Sciatic nerve (tissue), 2 donors: Measurements from ENCODE around the gene TMEM233. TPM values are rescaled to one million over a fixed set of nuclear protein-coding genes. Genes with fewer than 3 reads are reported as not detected.
A peak's percentile ranks its signal among the peaks of the same experiment; 100 is the strongest.

Source experiments
- ATAC-seq: fragments of 200-7000 bp; cut with Tn5 transposase; one replicate; pipeline ENCODE4 v1.9.1; 2020; ENCODE audit warnings: mild to moderate bottlenecking, moderate library complexity
- DNase-seq: peaks from one replicate; pipeline ENCODE4 v3.0.0-alpha.2; 2020; ENCODE audit warnings: low spot score
- intact Hi-C: fragments of 100-400 bp; cut with DNase I; formaldehyde crosslinking; loops from one replicate; pipeline ENCODE4 v1.14.2; 2022
- total RNA-seq: library from RNA; stranded (reverse); fragmentation: NEBNext Ultra II Directional; extraction: Animal tissue kit (Norgen Biotek cat#: 25700); gene quantifications from one replicate; pipeline ENCODE4 v1.2.1, GENCODE V29; 2021
- donor health status: DM: no; HTN: no; CAD: no.
- donor health status: DM: no; HTN: no; CAD: no.

The TMEM233 gene
- 0.53 TPM for total RNA-seq

- ATAC-seq (peak; percentile 45), DNase-seq (no peak)
- intact Hi-C loops = no loop called here
Measured at GRCh38 chr12:119593578-119594398, at the start of gene TMEM233. Gene TMEM233, plus strand, starts transcription at chr12:119593774. Its CDS starts 75 bp downstream, at chr12:119593849.

DNA sequence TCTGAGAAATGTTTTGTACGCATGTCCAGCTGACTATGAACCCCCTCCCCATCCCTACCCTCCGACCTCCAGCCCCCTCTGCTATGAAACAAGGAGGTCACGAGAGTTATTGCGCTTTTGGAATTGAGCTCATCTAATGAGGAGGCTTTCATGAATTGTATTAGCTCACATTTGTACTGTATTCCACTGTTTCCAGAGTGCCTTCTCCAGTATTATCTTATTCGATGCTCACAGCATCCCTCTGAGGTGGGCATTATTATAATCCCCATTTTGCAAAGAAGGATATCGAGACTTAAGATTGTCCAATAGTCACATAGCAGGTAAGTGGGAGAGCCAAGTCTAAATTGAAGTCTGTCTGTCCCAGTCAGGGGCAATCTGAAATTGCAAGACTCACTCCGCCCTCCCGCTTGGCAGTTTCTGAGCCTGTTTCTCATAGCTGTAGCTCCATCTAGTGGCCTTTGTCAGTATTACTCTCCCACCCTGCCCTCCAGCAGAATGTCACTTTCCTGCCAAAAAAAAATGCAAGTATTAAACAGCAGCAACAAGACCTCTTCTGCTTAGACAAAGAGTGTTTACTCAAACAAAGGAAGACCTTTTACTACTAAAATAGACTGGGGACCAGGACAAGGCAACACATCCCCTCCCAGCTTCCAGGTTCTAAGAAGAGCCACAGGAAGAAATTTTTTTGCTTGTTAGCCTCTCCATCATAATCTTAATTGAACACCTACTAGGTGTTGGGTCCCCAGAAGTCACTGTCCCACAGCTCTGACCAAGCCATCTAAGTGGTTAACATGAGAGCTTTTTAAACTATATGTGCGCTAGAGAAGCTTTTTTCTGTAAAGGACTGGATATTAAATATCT is 48.6 kb upstream of the TMEM233 start:
- ATAC-seq (peak; percentile 65), DNase-seq (peak; percentile 71)
- intact Hi-C loops = no loop called here

GRCh38 chr12:119546340-119546739 is 47.2 kb upstream of the TMEM233 start:
- intact Hi-C loops = no loop called here

GRCh38 chr12:119547001-119547400 is 46.6 kb upstream of the TMEM233 start:
- ATAC-seq = no peak
- intact Hi-C loops = no loop called here
- no peak for DNase-seq

More at GRCh38 chr12:119546340-119546739, 47.2 kb upstream of the TMEM233 start:
- no peak for ATAC-seq
- DNase-seq = no peak

- DNase-seq (no peak), ATAC-seq (no peak)
- intact Hi-C loops = no loop called here
Measured at GRCh38 chr12:119556854-119557253, 36.7 kb upstream of the TMEM233 start.

DNA sequence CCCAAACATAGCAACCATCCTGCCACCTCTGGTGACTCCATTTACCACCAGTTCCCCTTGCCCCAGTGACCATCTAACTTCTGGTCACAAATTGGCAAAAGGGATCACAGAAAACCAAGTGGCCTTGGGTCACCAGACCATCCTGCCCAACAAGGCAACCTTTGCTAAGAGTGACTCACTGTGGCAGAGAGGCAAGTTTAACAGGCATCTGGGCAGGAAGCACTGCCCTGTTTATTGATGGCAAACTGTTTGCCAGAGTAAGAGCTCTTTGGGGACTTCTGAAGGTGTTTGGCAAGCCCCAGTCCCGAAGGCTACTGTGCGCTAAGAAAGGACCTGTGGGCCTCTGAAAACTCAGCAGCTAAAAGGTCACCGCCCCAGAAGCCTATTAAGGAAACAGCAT is 28.2 kb upstream of the TMEM233 start:
- ATAC-seq (no peak), DNase-seq (no peak)
- intact Hi-C loops = no loop called here

GRCh38 chr12:119570771-119571170 is 22.8 kb upstream of the TMEM233 start:
- no peak for DNase-seq
- no peak for ATAC-seq
- intact Hi-C loops = no loop called here

DNA sequence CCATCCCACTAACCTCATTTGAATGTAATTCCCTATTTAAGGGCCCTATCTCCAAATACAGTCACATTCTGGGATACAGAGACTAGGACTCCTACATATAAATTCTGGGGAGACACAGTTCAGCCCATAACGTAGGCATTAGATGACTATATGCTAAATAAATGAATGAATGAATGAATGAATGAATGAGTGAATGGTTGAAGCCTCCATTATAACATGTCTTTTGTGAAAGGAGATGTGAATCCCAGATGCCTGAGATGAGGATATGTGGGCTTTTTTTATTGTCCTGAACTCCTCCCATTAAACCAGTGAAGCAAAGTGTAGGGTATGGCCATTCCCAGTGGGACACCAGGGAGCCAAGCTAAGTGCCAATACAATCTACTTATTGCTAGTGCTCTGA is 20.5 kb upstream of the TMEM233 start:
- intact Hi-C loops = no loop called here
- ATAC-seq (no peak), DNase-seq (no peak)

GRCh38 chr12:119574255-119574654 is 19.3 kb upstream of the TMEM233 start:
- DNase-seq (no peak), ATAC-seq (no peak)
- intact Hi-C loops = no loop called here

DNA sequence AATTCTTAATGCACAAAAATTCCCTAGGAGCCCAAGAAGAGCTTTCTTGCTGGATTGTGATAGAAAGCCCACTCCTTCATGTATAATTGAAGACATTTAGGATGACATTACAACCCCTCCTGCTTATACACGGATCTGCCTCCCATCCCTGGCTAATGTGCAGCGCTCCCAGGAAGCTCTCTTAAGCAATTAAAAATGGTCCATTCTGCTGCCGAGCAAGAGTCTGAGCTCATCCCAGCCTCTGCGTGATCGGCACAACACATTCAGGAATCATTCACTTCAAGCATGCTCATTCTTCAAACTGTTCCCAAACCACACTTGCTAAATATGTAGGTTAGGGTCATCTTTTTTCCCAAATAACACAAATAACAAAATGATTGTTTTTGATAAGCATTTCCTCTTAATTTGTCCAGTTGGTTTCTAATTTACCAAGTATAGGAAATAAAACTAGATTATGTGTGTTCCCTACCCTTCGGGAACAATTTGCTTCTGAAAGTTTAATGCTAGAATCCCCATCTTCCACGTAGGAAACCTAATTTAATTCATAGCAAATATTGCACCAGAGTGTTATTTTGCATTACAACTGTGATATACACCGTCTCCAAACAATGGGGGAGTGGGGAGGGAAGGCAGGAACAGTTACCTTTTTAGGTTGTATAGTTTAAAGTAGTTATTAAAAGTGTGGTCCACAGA is 17.3 kb upstream of the TMEM233 start:
- DNase-seq (no peak), ATAC-seq (no peak)
- intact Hi-C loops = no loop called here

DNA sequence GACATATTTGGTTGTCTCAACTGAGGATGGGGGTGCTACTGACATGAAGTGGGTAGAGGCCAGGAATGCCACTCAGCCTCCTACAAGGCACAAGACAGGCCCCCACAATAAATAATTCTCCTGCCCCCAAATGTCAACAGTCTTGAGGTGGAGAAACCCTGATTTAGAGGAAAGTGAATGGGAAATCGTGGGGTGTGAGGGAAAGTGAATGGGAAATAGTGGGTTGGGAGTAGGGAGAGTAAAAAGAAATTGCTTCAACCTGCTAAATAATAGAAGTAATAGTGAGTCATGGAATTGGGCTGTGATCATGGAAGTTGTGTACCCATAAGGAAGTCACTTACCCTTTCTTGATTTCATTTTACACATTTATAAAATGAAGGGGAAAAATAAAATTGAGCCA is 16.7 kb upstream of the TMEM233 start:
- DNase-seq = no peak
- ATAC-seq = no peak
- intact Hi-C loops = no loop called here

- intact Hi-C loops = no loop called here
- ATAC-seq = no peak
- no peak for DNase-seq
Measured at GRCh38 chr12:119578112-119578511, 15.5 kb upstream of the TMEM233 start.

GRCh38 chr12:119589097-119589496 is 4.5 kb upstream of the TMEM233 start:
- ATAC-seq (peak; percentile 77), DNase-seq (no peak)
- intact Hi-C loops = no loop called here

GRCh38 chr12:119589634-119590033 is 3.9 kb upstream of the TMEM233 start:
- intact Hi-C loops = no loop called here
- ATAC-seq = no peak
- no peak for DNase-seq

GRCh38 chr12:119592232-119592631 is 1.3 kb upstream of the TMEM233 start:
- no peak for DNase-seq
- no peak for ATAC-seq
- intact Hi-C loops = no loop called here

- intact Hi-C loops = no loop called here
- ATAC-seq (peak; percentile 50), DNase-seq (no peak)
Measured at GRCh38 chr12:119594399-119594730, 791 bp downstream of the TMEM233 start.

DNA sequence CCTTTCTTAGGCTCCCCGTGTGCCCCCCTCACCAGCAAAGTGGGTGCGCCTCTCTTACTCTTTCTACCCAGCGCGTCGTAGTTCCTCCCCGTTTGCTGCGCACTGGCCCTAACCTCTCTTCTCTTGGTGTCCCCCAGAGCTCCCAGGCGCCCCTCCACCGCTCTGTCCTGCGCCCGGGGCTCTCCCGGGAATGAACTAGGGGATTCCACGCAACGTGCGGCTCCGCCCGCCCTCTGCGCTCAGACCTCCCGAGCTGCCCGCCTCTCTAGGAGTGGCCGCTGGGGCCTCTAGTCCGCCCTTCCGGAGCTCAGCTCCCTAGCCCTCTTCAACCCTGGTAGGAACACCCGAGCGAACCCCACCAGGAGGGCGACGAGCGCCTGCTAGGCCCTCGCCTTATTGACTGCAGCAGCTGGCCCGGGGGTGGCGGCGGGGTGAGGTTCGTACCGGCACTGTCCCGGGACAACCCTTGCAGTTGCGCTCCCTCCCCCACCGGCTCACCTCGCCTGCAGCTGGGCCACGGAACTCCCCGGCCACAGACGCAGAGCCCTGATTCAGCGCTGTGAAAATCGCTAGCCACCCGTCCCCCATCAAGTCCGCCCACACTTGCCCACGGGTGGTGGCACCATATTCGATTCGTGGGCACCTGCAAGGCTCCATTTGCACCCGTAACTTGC is 1.3 kb downstream of the TMEM233 start:
- DNase-seq = no peak
- intact Hi-C loops = no loop called here
- peak; percentile 49 for ATAC-seq

GRCh38 chr12:119598159-119598558 is 4.6 kb downstream of the TMEM233 start:
- ATAC-seq (no peak), DNase-seq (no peak)
- intact Hi-C loops = no loop called here
